Measurements from ENCODE around the gene ABTB2. TPM values are rescaled to one million over a fixed set of nuclear protein-coding genes. Genes with fewer than 3 reads are reported as not detected.

The ABTB2 gene
- total and polyA plus RNA-seq, 10 of the 15 experiments (the other 5 are each of a cell fraction or from before 2014, with no cell fraction given) = 0.13 to 2.1 (median 0.72) TPM

GRCh38 chr11:34250732-34251588, 106.8 kb downstream of the ABTB2 start:
- in situ Hi-C loops (cut with MboI) = no loop called here
- no peak for FAIRE-seq
- SMC1A ChIA-PET (ENCODE audit: uncharacterized antibody, unreplicated experiment) = interaction anchor here (0.8 to 12.4 kb wide), 11 partner anchors 9 to 115 kb away, joined by 3 to 138 read pairs (median 4); partner anchors contain the start of gene ABTB2

More at GRCh38 chr11:34250732-34251588, 106.8 kb downstream of the ABTB2 start:
- no peak for DNase-seq (ENCODE audit: low read depth, low spot score)
- TF ChIP-seq SPI1 (IDR thresholded peaks at IDR 0.05; ENCODE audit: borderline replicate concordance, insufficient read depth, low read depth, low read length) (peak; percentile 46; the same call in 1 of the 2 replicates), PKNOX1 (IDR thresholded peaks at IDR 0.05) (peak; percentile 97), IKZF1 (conservative IDR thresholded peaks at IDR 0.05) (no peak), DPF2 (IDR thresholded peaks at IDR 0.05) (0 out of 2 replicates have a peak, but pooled peaks have one; percentile 12), SMARCA5 (IDR thresholded peaks at IDR 0.05) (peak; percentile 53; the same call in 1 of the 2 replicates)
- TF ChIP-seq, protein P1, sequence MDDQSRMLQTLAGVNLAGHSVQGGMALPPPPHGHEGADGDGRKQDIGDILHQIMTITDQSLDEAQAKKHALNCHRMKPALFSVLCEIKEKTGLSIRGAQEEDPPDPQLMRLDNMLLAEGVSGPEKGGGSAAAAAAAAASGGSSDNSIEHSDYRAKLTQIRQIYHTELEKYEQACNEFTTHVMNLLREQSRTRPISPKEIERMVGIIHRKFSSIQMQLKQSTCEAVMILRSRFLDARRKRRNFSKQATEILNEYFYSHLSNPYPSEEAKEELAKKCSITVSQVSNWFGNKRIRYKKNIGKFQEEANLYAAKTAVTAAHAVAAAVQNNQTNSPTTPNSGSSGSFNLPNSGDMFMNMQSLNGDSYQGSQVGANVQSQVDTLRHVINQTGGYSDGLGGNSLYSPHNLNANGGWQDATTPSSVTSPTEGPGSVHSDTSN (IDR thresholded peaks at IDR 0.05; ENCODE audit: insufficient replicate concordance, low read depth, low read length) = peak; percentile 92
- peak overlapping the region; percentile 18; the same call in 1 of the 2 replicates for H3K4me2 ChIP-seq (ENCODE audit: control insufficient read depth, insufficient read depth)
- no peaks in the 10 kb centered on the region for H3K27me3 ChIP-seq (replicated peaks in 1 of 2; ENCODE audit: control insufficient read depth in 2 of 2, insufficient read depth in 2 of 2, low read length in 1 of 2)
- ChIA-PET RAD21 (ENCODE audit: unreplicated experiment) (interaction anchor here (0.8 to 4.6 kb wide), 12 partner anchors 8 to 107 kb away, joined by 3 to 25 read pairs (median 5); partner anchors contain the start of gene ABTB2), POLR2A (interaction anchor here (0.5 to 2.9 kb wide), 5 partner anchors 9 to 63 kb away, joined by 3 to 10 read pairs (median 5); no protein-coding TSS in a partner anchor), CTCF (interaction anchor here (0.7 to 4.7 kb wide), 4 partner anchors 17 to 192 kb away, joined by 3 to 30 read pairs (median 5); no protein-coding TSS in a partner anchor)
- ATAC-seq = peak; percentile 86
- H3K4me1 ChIP-seq (ENCODE audit: control insufficient read depth, insufficient read depth, low read length) = peaks cover 16% of the 10 kb centered on the region
- 39% methylated on average over 10 of the region's 10 CpGs for WGBS (ENCODE audit: insufficient coverage, insufficient replicate concordance, low lambda C conversion rate, missing lambda C conversion rate)
- H3K27ac ChIP-seq (ENCODE audit: control insufficient read depth, insufficient read depth) = no peak overlapping the region
- H3K9ac ChIP-seq (ENCODE audit: control insufficient read depth, insufficient read depth, low read length) = no peak overlapping the region
- H4K20me1 ChIP-seq (ENCODE audit: control insufficient read depth, insufficient read depth) = no peaks in the 10 kb centered on the region
- BruUV-seq (replicated peaks) = no TSS peak
- intact Hi-C loops (cut with micrococcal nuclease; ENCODE audit: unreplicated experiment) = no loop called here
- H3K9me3 ChIP-seq (replicated peaks; ENCODE audit: control insufficient read depth, insufficient read depth, low read length) = no peaks in the 10 kb centered on the region
- H3K79me2 ChIP-seq (ENCODE audit: control insufficient read depth, insufficient read depth, low read length) = no peaks in the 10 kb centered on the region
- no peak overlapping the region for H3K4me3 ChIP-seq
- peak overlapping the region; percentile 9 for H2AFZ ChIP-seq (ENCODE audit: control insufficient read depth, low read depth, low read length)
- H3K36me3 ChIP-seq (ENCODE audit: control insufficient read depth in 2 of 2, insufficient read depth in 2 of 2, low read length in 1 of 2) = no peaks in the 10 kb centered on the region
